SK-N-SH (cell line): ENCODE results near the gene TMEM259.

Source experiments
- EP300 ChIP-seq, 2 experiments: IDR thresholded peaks; 2 replicates each; pipeline versions ENCODE4 v1.4.0 to v1.6.1; 2012; ENCODE audit warnings: borderline replicate concordance in 1 of 2, low read depth in 1 of 2, low read length in 1 of 2
- FOXJ3 ChIP-seq: sonication (generic); formaldehyde crosslinking; IDR thresholded peaks from 2 replicates; pipeline ENCODE4 v1.5.1; 2020; ENCODE audit warnings: mild to moderate bottlenecking, missing genetic modification reagents
- GABPA ChIP-seq: IDR thresholded peaks from 2 replicates; pipeline ENCODE4 v1.4.0; 2012; ENCODE audit warnings: low read depth, mild to moderate bottlenecking
- MEF2A ChIP-seq: IDR thresholded peaks from 2 replicates; pipeline ENCODE4 v1.4.0; 2012; ENCODE audit warnings: low read depth, borderline replicate concordance
- NFIC ChIP-seq: IDR thresholded peaks from 2 replicates; pipeline ENCODE4 v1.4.0; 2012; ENCODE audit warnings: borderline replicate concordance
- POLR2AphosphoS5 ChIP-seq: IDR thresholded peaks from 2 replicates; pipeline ENCODE4 v1.6.1; 2012; ENCODE audit warnings: low read depth, low read length
- RFX5 ChIP-seq: IDR thresholded peaks from 2 replicates; pipeline ENCODE4 v1.6.1; 2012; ENCODE audit warnings: mild to moderate bottlenecking, improper control_type of control experiment, low read length
- SMC3 ChIP-seq: IDR thresholded peaks from 2 replicates; pipeline ENCODE4 v1.6.1; 2012; ENCODE audit warnings: low read depth, low read length, improper control_type of control experiment
- TAF1 ChIP-seq: IDR thresholded peaks from 2 replicates; pipeline ENCODE4 v1.6.1; 2012; ENCODE audit warnings: low read depth, mild to moderate bottlenecking, low read length, moderate library complexity, borderline replicate concordance
- TF ChIP-seq, protein P1 (sequence below): fragments of 200-600 bp; sonication (generic); IDR thresholded peaks from 2 replicates; pipeline ENCODE4 v1.6.1; 2017; ENCODE audit warnings: antibody characterized with exemption, mild to moderate bottlenecking, moderate library complexity
- TF ChIP-seq, protein P2 (sequence below): fragments of 150-350 bp; IDR thresholded peaks from 2 replicates; pipeline ENCODE4 v1.6.1; 2017; ENCODE audit warnings: antibody characterized with exemption, low read length, low read depth, borderline replicate concordance
- TF ChIP-seq, protein P3 (sequence below): IDR thresholded peaks from 2 replicates; pipeline ENCODE4 v1.6.1; 2012; ENCODE audit warnings: mild to moderate bottlenecking, low read depth, low read length, moderate library complexity
- TF ChIP-seq, protein P4 (sequence below): IDR thresholded peaks from 2 replicates; pipeline ENCODE4 v1.4.0; 2012; ENCODE audit warnings: low read depth, borderline replicate concordance

DNA sequence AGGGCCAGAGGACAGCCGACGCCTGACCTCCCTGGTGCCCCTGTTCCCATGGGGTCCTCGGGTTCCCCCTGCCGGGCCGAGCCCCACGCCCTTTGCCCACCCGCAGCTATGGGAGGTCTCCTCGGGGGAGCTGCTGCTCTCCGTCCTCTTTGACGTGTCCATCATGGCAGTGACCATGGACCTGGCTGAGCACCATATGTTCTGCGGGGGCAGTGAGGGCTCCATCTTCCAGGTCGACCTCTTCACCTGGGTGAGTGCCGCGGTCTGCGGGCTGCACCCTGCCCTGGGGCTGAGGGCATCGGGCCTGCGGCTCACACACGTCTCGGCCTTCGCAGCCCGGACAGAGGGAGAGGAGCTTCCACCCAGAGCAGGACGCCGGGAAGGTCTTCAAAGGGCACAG, 30.2 kb downstream of the TMEM259 start:
- no peak for TF ChIP-seq FOXJ3 (CRISPR knock-in tag)
- no peak for TF ChIP-seq RFX5
- TF ChIP-seq, protein P1, sequence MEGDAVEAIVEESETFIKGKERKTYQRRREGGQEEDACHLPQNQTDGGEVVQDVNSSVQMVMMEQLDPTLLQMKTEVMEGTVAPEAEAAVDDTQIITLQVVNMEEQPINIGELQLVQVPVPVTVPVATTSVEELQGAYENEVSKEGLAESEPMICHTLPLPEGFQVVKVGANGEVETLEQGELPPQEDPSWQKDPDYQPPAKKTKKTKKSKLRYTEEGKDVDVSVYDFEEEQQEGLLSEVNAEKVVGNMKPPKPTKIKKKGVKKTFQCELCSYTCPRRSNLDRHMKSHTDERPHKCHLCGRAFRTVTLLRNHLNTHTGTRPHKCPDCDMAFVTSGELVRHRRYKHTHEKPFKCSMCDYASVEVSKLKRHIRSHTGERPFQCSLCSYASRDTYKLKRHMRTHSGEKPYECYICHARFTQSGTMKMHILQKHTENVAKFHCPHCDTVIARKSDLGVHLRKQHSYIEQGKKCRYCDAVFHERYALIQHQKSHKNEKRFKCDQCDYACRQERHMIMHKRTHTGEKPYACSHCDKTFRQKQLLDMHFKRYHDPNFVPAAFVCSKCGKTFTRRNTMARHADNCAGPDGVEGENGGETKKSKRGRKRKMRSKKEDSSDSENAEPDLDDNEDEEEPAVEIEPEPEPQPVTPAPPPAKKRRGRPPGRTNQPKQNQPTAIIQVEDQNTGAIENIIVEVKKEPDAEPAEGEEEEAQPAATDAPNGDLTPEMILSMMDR = no peak
- TF ChIP-seq MEF2A = no peak
- no peak for TF ChIP-seq POLR2AphosphoS5
- no peak for TF ChIP-seq NFIC
- TF ChIP-seq, protein P2, sequence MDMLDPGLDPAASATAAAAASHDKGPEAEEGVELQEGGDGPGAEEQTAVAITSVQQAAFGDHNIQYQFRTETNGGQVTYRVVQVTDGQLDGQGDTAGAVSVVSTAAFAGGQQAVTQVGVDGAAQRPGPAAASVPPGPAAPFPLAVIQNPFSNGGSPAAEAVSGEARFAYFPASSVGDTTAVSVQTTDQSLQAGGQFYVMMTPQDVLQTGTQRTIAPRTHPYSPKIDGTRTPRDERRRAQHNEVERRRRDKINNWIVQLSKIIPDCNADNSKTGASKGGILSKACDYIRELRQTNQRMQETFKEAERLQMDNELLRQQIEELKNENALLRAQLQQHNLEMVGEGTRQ = no peak
- TF ChIP-seq, protein P3, sequence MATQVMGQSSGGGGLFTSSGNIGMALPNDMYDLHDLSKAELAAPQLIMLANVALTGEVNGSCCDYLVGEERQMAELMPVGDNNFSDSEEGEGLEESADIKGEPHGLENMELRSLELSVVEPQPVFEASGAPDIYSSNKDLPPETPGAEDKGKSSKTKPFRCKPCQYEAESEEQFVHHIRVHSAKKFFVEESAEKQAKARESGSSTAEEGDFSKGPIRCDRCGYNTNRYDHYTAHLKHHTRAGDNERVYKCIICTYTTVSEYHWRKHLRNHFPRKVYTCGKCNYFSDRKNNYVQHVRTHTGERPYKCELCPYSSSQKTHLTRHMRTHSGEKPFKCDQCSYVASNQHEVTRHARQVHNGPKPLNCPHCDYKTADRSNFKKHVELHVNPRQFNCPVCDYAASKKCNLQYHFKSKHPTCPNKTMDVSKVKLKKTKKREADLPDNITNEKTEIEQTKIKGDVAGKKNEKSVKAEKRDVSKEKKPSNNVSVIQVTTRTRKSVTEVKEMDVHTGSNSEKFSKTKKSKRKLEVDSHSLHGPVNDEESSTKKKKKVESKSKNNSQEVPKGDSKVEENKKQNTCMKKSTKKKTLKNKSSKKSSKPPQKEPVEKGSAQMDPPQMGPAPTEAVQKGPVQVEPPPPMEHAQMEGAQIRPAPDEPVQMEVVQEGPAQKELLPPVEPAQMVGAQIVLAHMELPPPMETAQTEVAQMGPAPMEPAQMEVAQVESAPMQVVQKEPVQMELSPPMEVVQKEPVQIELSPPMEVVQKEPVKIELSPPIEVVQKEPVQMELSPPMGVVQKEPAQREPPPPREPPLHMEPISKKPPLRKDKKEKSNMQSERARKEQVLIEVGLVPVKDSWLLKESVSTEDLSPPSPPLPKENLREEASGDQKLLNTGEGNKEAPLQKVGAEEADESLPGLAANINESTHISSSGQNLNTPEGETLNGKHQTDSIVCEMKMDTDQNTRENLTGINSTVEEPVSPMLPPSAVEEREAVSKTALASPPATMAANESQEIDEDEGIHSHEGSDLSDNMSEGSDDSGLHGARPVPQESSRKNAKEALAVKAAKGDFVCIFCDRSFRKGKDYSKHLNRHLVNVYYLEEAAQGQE = no peak
- TF ChIP-seq, protein P4, sequence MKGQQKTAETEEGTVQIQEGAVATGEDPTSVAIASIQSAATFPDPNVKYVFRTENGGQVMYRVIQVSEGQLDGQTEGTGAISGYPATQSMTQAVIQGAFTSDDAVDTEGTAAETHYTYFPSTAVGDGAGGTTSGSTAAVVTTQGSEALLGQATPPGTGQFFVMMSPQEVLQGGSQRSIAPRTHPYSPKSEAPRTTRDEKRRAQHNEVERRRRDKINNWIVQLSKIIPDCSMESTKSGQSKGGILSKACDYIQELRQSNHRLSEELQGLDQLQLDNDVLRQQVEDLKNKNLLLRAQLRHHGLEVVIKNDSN = no peak
- no peak for TF ChIP-seq EP300 (IDR thresholded peaks at IDR 0.05; ENCODE audit: borderline replicate concordance in 1 of 2, low read depth in 1 of 2, low read length in 1 of 2)
- no peak for TF ChIP-seq SMC3
- no peak for TF ChIP-seq GABPA
- no peak for TF ChIP-seq TAF1
